Lung (tissue), 12 donors: Measurements from ENCODE around the gene MSRB3. TPM values are rescaled to one million over a fixed set of nuclear protein-coding genes. Genes with fewer than 3 reads are reported as not detected.

ENCODE experiments used
- ATAC-seq: fragments of 200-7000 bp; cut with Tn5 transposase; one replicate; pipeline ENCODE4 v1.9.1; 2020; ENCODE audit warnings: moderate number of reproducible peaks; ENCODE audit not compliant: insufficient read depth, low FRiP score
- DNase-seq, 3 donors: peaks; one replicate each; pipeline ENCODE4 v3.0.0-alpha.2; 2013 to 2017
- H3K27ac ChIP-seq, 2 donors: one replicate each; pipeline ENCODE4 v1.5.1; 2013; ENCODE audit warnings: mild to moderate bottlenecking in 2 of 2, moderate library complexity in 2 of 2, control low read depth in 1 of 2, inconsistent platforms in 1 of 2, low read depth in 1 of 2, low read length in 1 of 2
- H3K27me3 ChIP-seq, 3 donors: one replicate each; pipeline ENCODE4 v1.5.1; 2013; ENCODE audit warnings: low read length in 2 of 3; ENCODE audit not compliant: control insufficient read depth in 3 of 3, insufficient read depth in 3 of 3
- H3K36me3 ChIP-seq, 4 donors: one replicate each; pipeline ENCODE4 v1.5.1; 2013; ENCODE audit warnings: low read length in 4 of 4, mild to moderate bottlenecking in 1 of 4, moderate library complexity in 1 of 4; ENCODE audit not compliant: control insufficient read depth in 4 of 4, insufficient read depth in 4 of 4
- H3K4me1 ChIP-seq, 5 donors: one replicate each; pipeline ENCODE4 v1.5.1; 2013; ENCODE audit warnings: low read length in 5 of 5, mild to moderate bottlenecking in 2 of 5, moderate library complexity in 1 of 5; ENCODE audit not compliant: control insufficient read depth in 5 of 5, insufficient read depth in 5 of 5
- H3K4me3 ChIP-seq: one replicate; pipeline ENCODE4 v1.5.1; 2013; ENCODE audit warnings: mild to moderate bottlenecking, control low read depth, moderate library complexity
- H3K9ac ChIP-seq, 2 donors: one replicate each; pipeline ENCODE4 v1.5.1; 2013; ENCODE audit warnings: low read length in 2 of 2, control low read depth in 1 of 2; ENCODE audit not compliant: insufficient read depth in 1 of 2
- H3K9me3 ChIP-seq, 4 donors: one replicate each; pipeline ENCODE4 v1.5.1; 2013; ENCODE audit warnings: low read length in 3 of 4, mild to moderate bottlenecking in 1 of 4, moderate library complexity in 1 of 4; ENCODE audit not compliant: control insufficient read depth in 4 of 4, insufficient read depth in 3 of 4
- CTCF ChIP-seq: IDR thresholded peaks from 2 replicates; pipeline ENCODE4 v1.5.1; 2012; ENCODE audit warnings: mild to moderate bottlenecking; ENCODE audit errors: control extremely low read depth, extremely low read depth
- WGBS, 2 donors: extraction: QIAGEN DNeasy Blood & Tissue Kit; methylation state at CpG; one replicate each; pipeline ENCODE4 v1.1.7; 2013; 5-methylcytosine and 5-hydroxymethylcytosine counted together
- polyA plus RNA-seq, 2 donors: library from polyadenylated mRNA; stranded (reverse); fragments of 200-250 nt; gene quantifications; one replicate each; pipeline ENCODE4 v1.2.1, GENCODE V29; 2013
- total RNA-seq, 2 donors: library from RNA; depleted of rRNA in 1 of 2; stranded (reverse); fragments of >200 nt in 1 of 2; gene quantifications; one replicate each; pipeline ENCODE4 v1.2.1, GENCODE V29; 2014 to 2021
- donor health status: control.
- donor health status: control.
- donor health status: Bipolar disorder and iron deficiency.
- donor health status: healthy.
- donor health status: DM: yes; HTN: yes; CAD: no.

Gene MSRB3
- total and polyA plus RNA-seq, 4 donors: 11.5 to 41.5 (median 28.3) TPM

GRCh38 chr12:65497660-65498059 is 219.2 kb downstream of the MSRB3 start:
- 45 to 48% methylated on average over 4 of the region's 4 CpGs for WGBS, 2 donors
- Histone ChIP-seq H3K9me3 (no peaks in the 10 kb centered on the region), H3K4me3 (no peak overlapping the region), H3K27ac (no peak overlapping the region), H3K4me1 (peaks cover 0 to 51% (median 23%) of the 10 kb centered on the region in 5 donors), H3K9ac (no peak overlapping the region), H3K27me3 (no peaks in the 10 kb centered on the region), H3K36me3 (no peaks in the 10 kb centered on the region)
- DNase-seq: peak in 2 of 3 donors; percentile 23 to 51
- no peak for TF ChIP-seq CTCF
- peak; percentile 43 for ATAC-seq

- H3K4me1 ChIP-seq: peaks cover 0 to 46% (median 23%) of the 10 kb centered on the region in 5 donors
- no peak for TF ChIP-seq CTCF
- H3K4me3 ChIP-seq: no peak overlapping the region
- DNase-seq (no peak), ATAC-seq (no peak)
- H3K27ac ChIP-seq: no peak overlapping the region
- H3K9ac ChIP-seq: no peak overlapping the region
- H3K36me3 ChIP-seq: no peaks in the 10 kb centered on the region
- no peaks in the 10 kb centered on the region for H3K9me3 ChIP-seq
- H3K27me3 ChIP-seq: no peaks in the 10 kb centered on the region
- 96% methylated on average over 7 of the region's 7 CpGs for WGBS, 2 donors
Observed at GRCh38 chr12:65499167-65499566, 220.7 kb downstream of the MSRB3 start.

GRCh38 chr12:65500091-65500900 is 221.8 kb downstream of the MSRB3 start:
- TF ChIP-seq CTCF: no peak
- Histone ChIP-seq H3K36me3 (no peaks in the 10 kb centered on the region), H3K9me3 (no peaks in the 10 kb centered on the region), H3K4me1 (peaks cover 0 to 43% (median 21%) of the 10 kb centered on the region in 5 donors), H3K27me3 (no peaks in the 10 kb centered on the region), H3K9ac (no peak overlapping the region), H3K4me3 (no peak overlapping the region), H3K27ac (no peak overlapping the region)
- DNase-seq (peak; percentile 24 to 50 (median 46)), ATAC-seq (no peak)
- 54 to 73% methylated on average over 7 of the region's 7 CpGs for WGBS, 2 donors
